HG02981 (cell line): Measurements from ENCODE around the gene C19orf47.

Experiments
- ATAC-seq: cut with Tn5 transposase; IDR thresholded peaks from one replicate; pipeline ENCODE4 v1.9.1; 2021; ENCODE audit warnings: mild to moderate bottlenecking, moderate library complexity; ENCODE audit not compliant: unreplicated experiment

Gene C19orf47

GRCh38 chr19:40284251-40284500 lies 64.0 kb downstream of the C19orf47 start:
- no peak for ATAC-seq

GRCh38 chr19:40283414-40284250 lies 64.6 kb downstream of the C19orf47 start:
- no peak for ATAC-seq

GRCh38 chr19:40282920-40283319 lies 65.3 kb downstream of the C19orf47 start:
- ATAC-seq: no peak

DNA sequence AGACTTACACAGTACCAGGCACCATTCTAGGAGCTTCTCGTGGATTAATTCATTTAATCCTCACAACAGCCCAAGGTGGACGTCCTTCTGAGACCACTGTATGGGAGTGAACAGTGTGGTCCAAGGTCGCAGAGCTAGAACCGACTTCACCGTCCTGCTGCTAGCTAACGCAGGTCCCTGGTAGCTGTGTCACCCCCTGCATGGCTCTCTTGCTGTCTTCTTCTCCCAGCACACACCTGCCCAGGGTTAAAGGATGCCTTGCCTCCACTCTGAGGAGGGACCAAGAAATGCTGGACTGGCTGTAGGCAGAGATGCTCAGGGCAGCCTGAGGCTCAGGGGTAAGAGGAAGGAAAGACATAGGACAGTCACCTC lies 66.0 kb downstream of the C19orf47 start:
- ATAC-seq: no peak

- no peak for ATAC-seq
Observed at GRCh38 chr19:40281381-40282208, 66.6 kb downstream of the C19orf47 start.

- ATAC-seq: no peak
Observed at GRCh38 chr19:40280608-40281221, 67.5 kb downstream of the C19orf47 start.

GRCh38 chr19:40279761-40280607 lies 68.2 kb downstream of the C19orf47 start:
- no peak for ATAC-seq

DNA sequence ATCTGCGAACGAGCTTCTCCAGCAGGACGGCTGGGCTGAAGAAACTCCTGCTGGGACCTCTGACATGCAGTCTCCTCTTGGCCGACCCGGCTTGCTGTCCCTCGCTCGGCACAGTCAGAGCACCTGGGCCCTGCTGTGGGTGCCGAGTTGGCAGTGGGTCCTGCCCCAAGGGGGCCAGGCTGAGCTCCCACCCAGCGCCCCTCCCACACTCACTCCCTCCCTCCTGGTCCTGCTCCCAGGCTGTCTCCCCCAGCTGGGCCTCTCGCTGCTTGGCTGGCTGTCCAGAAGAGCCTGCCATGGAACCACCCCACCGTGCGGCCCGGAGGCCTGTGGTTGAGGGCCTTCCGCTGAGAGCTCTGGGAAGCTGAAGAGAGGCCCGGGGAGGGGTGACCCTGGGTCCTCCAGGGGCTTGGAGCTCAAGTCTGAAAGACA lies 69.1 kb downstream of the C19orf47 start:
- no peak for ATAC-seq

GRCh38 chr19:40278361-40279035 lies 69.7 kb downstream of the C19orf47 start:
- ATAC-seq: no peak

DNA sequence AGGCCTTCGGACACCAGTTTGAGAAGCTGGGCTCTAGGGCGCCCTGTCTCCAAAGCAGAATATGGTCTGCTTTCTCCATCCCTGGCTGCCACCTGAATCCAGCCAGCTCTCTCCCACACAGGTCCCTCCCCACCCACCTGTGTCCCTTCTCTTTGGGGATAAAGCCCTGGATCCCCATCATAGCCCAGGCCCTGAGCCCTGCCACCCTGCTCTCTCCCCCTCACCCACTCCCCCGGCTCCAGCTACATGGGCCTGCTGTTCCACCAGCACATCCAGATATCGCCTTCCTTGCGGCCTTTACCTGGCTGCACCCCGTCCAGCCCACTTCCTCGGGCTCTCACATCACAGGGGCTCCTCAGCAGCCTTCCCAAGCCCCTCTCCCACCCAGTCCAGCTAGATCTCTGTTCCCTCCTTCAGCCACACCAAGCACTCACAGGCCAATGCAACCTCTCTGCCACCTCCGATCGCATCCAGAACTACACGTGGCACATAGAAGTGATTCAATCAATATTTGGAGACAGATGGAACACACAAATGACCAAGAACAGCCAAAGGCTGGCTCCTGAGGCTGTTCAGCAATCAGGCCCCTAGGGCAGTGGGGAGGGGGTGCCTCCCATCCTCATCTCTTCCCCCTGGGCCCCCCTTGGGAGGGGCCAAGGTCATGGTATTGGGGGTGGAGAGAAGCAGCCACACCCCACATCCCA lies 70.7 kb downstream of the C19orf47 start:
- no peak for ATAC-seq

- ATAC-seq: no peak
Observed at GRCh38 chr19:40274585-40275544, 73.3 kb downstream of the C19orf47 start.

GRCh38 chr19:40273469-40274360 lies 74.5 kb downstream of the C19orf47 start:
- ATAC-seq: no peak

GRCh38 chr19:40272261-40272660 lies 75.9 kb downstream of the C19orf47 start:
- ATAC-seq: no peak

GRCh38 chr19:40271706-40272105 lies 76.5 kb downstream of the C19orf47 start:
- no peak for ATAC-seq

DNA sequence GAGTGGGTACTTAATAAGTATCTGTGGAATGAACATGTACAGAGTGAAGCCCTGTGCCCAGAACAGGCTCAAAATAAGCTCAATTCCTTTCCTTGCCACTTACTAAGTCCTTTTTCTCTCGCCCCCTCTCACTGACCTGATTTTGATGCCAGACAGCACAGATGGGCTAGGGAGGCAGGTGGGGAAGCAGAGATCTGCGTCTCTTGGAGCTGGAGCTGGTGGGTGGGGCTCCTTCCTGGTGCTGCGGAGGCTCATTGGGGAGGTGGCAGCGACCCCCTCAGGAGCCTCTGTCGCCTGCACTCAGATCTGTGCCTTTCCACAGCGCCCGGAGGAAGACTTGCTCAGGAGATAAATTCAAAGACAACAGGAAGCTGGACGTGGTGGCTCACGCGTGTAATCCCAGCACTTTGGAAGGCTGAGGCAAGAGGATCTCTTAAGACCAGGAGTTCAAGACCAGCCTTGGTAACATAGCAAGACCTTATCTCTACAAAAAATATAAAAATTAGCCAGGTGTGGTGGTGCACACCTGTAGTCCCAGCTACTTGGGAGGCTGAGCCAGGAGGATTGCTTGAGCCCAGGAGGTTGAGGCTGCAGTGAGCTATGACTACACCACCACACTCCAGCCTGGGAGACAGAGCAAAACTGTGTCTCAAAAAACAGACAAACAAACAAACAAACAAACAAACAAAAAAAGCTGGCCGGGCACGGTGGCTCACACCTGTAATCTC lies 77.7 kb downstream of the C19orf47 start:
- ATAC-seq: no peak
